SH-SY5Y (cell line): ENCODE data around the gene ANXA4.

Experiments
- GATA2 ChIP-seq: IDR thresholded peaks from 2 replicates; pipeline ENCODE4 v1.6.1; 2011; ENCODE audit warnings: mild to moderate bottlenecking, low read depth, low read length
- GATA3 ChIP-seq: IDR thresholded peaks from 2 replicates; pipeline ENCODE4 v1.6.1; 2011; ENCODE audit warnings: low read depth, mild to moderate bottlenecking, low read length, moderate library complexity

DNA sequence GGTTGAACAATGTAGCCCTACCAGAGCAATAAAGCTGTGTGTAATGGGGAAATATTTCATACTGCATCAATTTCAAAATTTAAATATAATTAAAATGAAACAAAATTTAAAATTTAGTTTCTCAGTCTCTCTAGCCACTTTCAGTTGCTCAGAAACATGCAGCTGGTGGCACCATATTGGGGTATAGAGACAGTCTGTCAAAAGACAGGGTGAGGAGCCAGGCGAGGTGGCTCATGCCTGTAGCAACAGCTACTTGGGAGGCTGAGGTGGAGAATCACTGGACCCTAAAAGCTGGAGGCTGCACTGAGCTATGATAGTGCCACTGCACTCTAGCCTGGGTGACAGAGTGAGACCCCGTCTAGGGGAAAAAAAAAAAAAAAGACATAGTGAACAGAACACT lies 20.1 kb downstream of the ANXA4 start:
- TF ChIP-seq GATA2 (no peak), GATA3 (no peak)
